HEK293 (cell line): Measurements from ENCODE around the gene HINFP.

Experiments used
- CTCF ChIA-PET: fragments of 350-600 bp; formaldehyde crosslinking; extraction: SDS; loops from one replicate; lab custom pipeline; 2021; ENCODE audit warnings: antibody characterized with exemption; lab: Yijun Ruan, JAX
- POLR2A ChIA-PET: fragments of 300-600 bp; formaldehyde crosslinking; extraction: SDS; loops from one replicate; lab custom pipeline; 2020; ENCODE audit warnings: antibody characterized with exemption, inconsistent platforms; lab: Yijun Ruan, JAX
- H3K27ac ChIP-seq: fragments of 200-500 bp; sonication (Bioruptor generic); 2 replicates; pipeline ENCODE4 v1.5.1; 2014; ENCODE audit warnings: low read depth, low read length, control low read depth, inconsistent platforms; ENCODE audit errors: extremely low read depth
- H3K36me3 ChIP-seq, 2 experiments: fragments of 200-500 bp in 1 of 2; sonication (Bioruptor generic) in 1 of 2; 1 replicate in 1 of 2; 2 replicates in 1 of 2; pipeline ENCODE4 v1.5.1; 2014 to 2017; ENCODE audit warnings: inconsistent platforms in 2 of 2, low read length in 2 of 2; ENCODE audit not compliant: control insufficient read depth in 2 of 2, insufficient read depth in 1 of 2
- H3K4me1 ChIP-seq: fragments of 200-500 bp; sonication (Bioruptor generic); 2 replicates; pipeline ENCODE4 v1.5.1; 2014; ENCODE audit warnings: mild to moderate bottlenecking, low read length, inconsistent platforms; ENCODE audit not compliant: control insufficient read depth, insufficient read depth
- H3K4me3 ChIP-seq: 2 replicates; pipeline ENCODE4 v1.5.1; 2011; ENCODE audit warnings: low read depth, mild to moderate bottlenecking, control low read depth, low read length, moderate library complexity
- H3K9me3 ChIP-seq: fragments of 200-500 bp; sonication (Bioruptor generic); 2 replicates; pipeline ENCODE4 v1.5.1; 2014; ENCODE audit warnings: low read depth, low read length, inconsistent platforms; ENCODE audit not compliant: control insufficient read depth, insufficient read depth
- GLI2 ChIP-seq: fragments of 450-650 bp; formaldehyde crosslinking; IDR thresholded peaks from 2 replicates; pipeline ENCODE4; 2017; ENCODE audit warnings: missing biosample characterization, missing genetic modification characterization, low read depth, borderline replicate concordance
- GLIS2 ChIP-seq: fragments of 450-650 bp; formaldehyde crosslinking; IDR thresholded peaks from 2 replicates; pipeline ENCODE4 v1.5.1; 2016; ENCODE audit warnings: missing biosample characterization, missing genetic modification characterization
- HOXD13 ChIP-seq: sonication (generic); formaldehyde crosslinking; IDR thresholded peaks from 2 replicates; pipeline ENCODE4 v1.8.0; 2022; ENCODE audit warnings: missing genetic modification reagents, borderline replicate concordance
- ZBTB17 ChIP-seq: fragments of 450-650 bp; formaldehyde crosslinking; IDR thresholded peaks from 2 replicates; pipeline ENCODE4 v1.5.1; 2016; ENCODE audit warnings: missing biosample characterization, missing genetic modification characterization
- ZEB2 ChIP-seq: fragments of 450-650 bp; formaldehyde crosslinking; IDR thresholded peaks from 2 replicates; pipeline ENCODE4 v1.5.1; 2016; ENCODE audit warnings: missing biosample characterization, missing genetic modification characterization
- ZNF146 ChIP-seq: fragments of 450-650 bp; formaldehyde crosslinking; IDR thresholded peaks from 2 replicates; pipeline ENCODE4 v1.5.1; 2016; ENCODE audit warnings: missing biosample characterization, missing genetic modification characterization
- ZNF394 ChIP-seq: fragments of 450-650 bp; formaldehyde crosslinking; IDR thresholded peaks from 2 replicates; pipeline ENCODE4 v1.5.1; 2016; ENCODE audit warnings: missing biosample characterization, missing genetic modification characterization, mild to moderate bottlenecking, moderate library complexity, borderline replicate concordance
- ZNF426 ChIP-seq: fragments of 450-650 bp; formaldehyde crosslinking; IDR thresholded peaks from 2 replicates; pipeline ENCODE4 v1.5.1; 2017; ENCODE audit warnings: missing biosample characterization, missing genetic modification characterization, mild to moderate bottlenecking, inconsistent platforms, moderate library complexity
- ZNF561 ChIP-seq: fragments of 450-650 bp; IDR thresholded peaks from 2 replicates; pipeline ENCODE4 v1.5.1; 2018; ENCODE audit warnings: missing biosample characterization, missing genetic modification characterization, borderline replicate concordance
- ZNF629 ChIP-seq: fragments of 450-650 bp; formaldehyde crosslinking; IDR thresholded peaks from 2 replicates; pipeline ENCODE4 v1.5.1; 2017; ENCODE audit warnings: missing biosample characterization, missing genetic modification characterization
- ZNF785 ChIP-seq: fragments of 450-650 bp; formaldehyde crosslinking; IDR thresholded peaks from 2 replicates; pipeline ENCODE4 v1.5.1; 2016; ENCODE audit warnings: missing biosample characterization, missing genetic modification characterization
- TF ChIP-seq, protein P1 (sequence below): fragments of 450-650 bp; formaldehyde crosslinking; IDR thresholded peaks from 2 replicates; pipeline ENCODE4 v1.5.1; 2017; ENCODE audit warnings: missing biosample characterization, missing genetic modification characterization
- TF ChIP-seq, protein P2 (sequence below): fragments of 450-650 bp; formaldehyde crosslinking; IDR thresholded peaks from 2 replicates; pipeline ENCODE4 v1.5.1; 2017; ENCODE audit warnings: missing biosample characterization, missing genetic modification characterization
- TF ChIP-seq, protein P3 (sequence below): fragments of 450-650 bp; formaldehyde crosslinking; conservative IDR thresholded peaks from 2 replicates; pipeline ENCODE4 v1.5.1; 2016; ENCODE audit warnings: low read depth, missing biosample characterization, missing genetic modification characterization
- TF ChIP-seq, protein P4 (sequence below): fragments of 450-650 bp; formaldehyde crosslinking; IDR thresholded peaks from 2 replicates; pipeline ENCODE4 v1.5.1; 2016; ENCODE audit warnings: missing biosample characterization, missing genetic modification characterization
- TF ChIP-seq, protein P5 (sequence below): fragments of 450-650 bp; formaldehyde crosslinking; IDR thresholded peaks from 2 replicates; pipeline ENCODE4 v1.5.1; 2016; ENCODE audit warnings: missing biosample characterization, missing genetic modification characterization

HINFP gene

DNA sequence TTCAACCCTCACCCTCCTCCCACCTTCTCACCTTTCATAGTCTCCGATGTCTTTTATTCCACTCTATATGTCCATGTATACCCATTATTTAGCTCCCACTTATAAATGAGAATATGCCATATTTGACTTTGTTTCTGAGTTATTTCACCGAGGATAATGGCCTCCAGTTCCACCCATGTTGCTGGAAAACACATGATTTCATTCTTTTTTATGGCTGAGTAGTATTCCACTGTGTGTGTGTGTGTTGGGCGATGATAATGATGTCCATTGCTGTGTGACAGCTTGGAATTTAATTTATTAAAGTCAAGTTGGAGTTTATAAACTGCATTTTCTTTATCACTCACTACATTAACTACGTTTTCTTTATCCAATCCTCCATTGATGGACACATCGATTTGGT lies 3.2 kb upstream of the HINFP start:
- TF ChIP-seq ZNF785 (tag by site-specific recombination) = no peak
- TF ChIP-seq ZNF146 (tag by site-specific recombination) = peak; percentile 95
- H3K27ac ChIP-seq = no peak overlapping the region
- H3K9me3 ChIP-seq = no peaks in the 10 kb centered on the region
- H3K4me1 ChIP-seq = peaks cover 4% of the 10 kb centered on the region; the same call in 1 of the 2 replicates
- H3K36me3 ChIP-seq = peaks cover 0 to 40% of the 10 kb centered on the region in 2 experiments; a peak in 1 of 3 replicates
- CTCF ChIA-PET = interaction anchor here (1.0 kb wide), 1 partner anchor 78 kb away, joined by 3 read pairs; no protein-coding TSS in a partner anchor
- POLR2A ChIA-PET = interaction anchor here (1.0 kb wide), 1 partner anchor 23 kb away, joined by 4 read pairs; a partner anchor contains a TSS
- no peak overlapping the region for H3K4me3 ChIP-seq

DNA sequence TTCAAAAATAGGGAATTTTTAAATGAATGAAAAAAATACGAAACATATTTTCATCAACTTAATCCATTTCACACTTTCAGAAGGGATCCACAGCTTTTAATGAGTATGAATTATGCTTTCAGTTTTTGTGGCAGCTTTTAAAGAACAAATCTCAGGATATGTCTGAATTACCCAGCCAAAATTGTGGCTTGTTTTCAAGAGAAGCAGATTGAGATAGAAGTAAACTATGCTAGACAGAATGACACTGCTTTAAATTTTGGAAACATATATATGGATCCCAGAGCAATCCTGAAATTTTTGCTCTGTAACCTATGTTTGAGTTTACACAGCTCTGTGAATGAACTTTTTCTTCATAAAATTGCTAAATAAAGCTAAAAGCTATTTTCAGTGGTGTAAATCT lies 2.4 kb upstream of the HINFP start:
- no peak for TF ChIP-seq ZNF561 (tag by site-specific recombination)
- peaks cover 4% of the 10 kb centered on the region; the same call in 1 of the 2 replicates for H3K4me1 ChIP-seq
- peaks cover 0 to 38% of the 10 kb centered on the region in 2 experiments; a peak in 1 of 3 replicates for H3K36me3 ChIP-seq
- H3K27ac ChIP-seq = no peak overlapping the region
- CTCF ChIA-PET = interaction anchor here (0.6 to 1.0 kb wide), 2 partner anchors 78 to 187 kb away, joined by 3 to 7 read pairs; no protein-coding TSS in a partner anchor
- H3K4me3 ChIP-seq = no peak overlapping the region
- POLR2A ChIA-PET = interaction anchor here (1.0 kb wide), 1 partner anchor 24 kb away, joined by 4 read pairs; a partner anchor contains a TSS
- no peaks in the 10 kb centered on the region for H3K9me3 ChIP-seq

DNA sequence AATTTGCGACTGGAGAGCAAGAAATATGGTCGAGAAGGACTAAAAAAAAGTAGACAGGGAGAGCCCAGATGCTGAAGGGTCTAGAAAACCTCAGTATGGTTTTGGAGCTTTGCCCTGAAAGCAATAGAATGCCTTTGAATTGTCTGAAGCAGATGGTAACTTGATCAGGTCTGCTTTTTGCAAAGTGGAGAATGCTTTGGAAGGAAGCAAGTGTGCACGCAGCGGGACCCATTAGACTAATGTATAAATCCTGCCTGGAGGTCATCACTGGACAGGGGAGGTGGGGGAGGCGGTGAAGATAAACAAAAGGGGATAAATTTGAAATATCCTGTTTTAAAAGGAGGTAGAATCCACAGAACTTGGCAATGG lies 757 bp upstream of the HINFP start:
- H3K36me3 ChIP-seq = peaks cover 3 to 30% of the 10 kb centered on the region in 2 experiments; a peak in 2 of 3 replicates
- ChIA-PET CTCF (interaction anchor here (0.9 to 1.5 kb wide), 2 partner anchors 14 to 21 kb away, joined by 3 read pairs; no protein-coding TSS in a partner anchor), POLR2A (interaction anchor here (1.6 to 3.6 kb wide), 5 partner anchors 12 to 48 kb away, joined by 5 to 51 read pairs (median 22); partner anchors contain the start of genes C2CD2L, DPAGT1 and NLRX1)
- H3K4me3 ChIP-seq = peak overlapping the region; percentile 32
- peak overlapping the region; percentile 20; the same call in 1 of the 2 replicates for H3K27ac ChIP-seq
- peaks cover 4% of the 10 kb centered on the region; the same call in 1 of the 2 replicates for H3K4me1 ChIP-seq
- H3K9me3 ChIP-seq = no peaks in the 10 kb centered on the region
- TF ChIP-seq, protein P1, sequence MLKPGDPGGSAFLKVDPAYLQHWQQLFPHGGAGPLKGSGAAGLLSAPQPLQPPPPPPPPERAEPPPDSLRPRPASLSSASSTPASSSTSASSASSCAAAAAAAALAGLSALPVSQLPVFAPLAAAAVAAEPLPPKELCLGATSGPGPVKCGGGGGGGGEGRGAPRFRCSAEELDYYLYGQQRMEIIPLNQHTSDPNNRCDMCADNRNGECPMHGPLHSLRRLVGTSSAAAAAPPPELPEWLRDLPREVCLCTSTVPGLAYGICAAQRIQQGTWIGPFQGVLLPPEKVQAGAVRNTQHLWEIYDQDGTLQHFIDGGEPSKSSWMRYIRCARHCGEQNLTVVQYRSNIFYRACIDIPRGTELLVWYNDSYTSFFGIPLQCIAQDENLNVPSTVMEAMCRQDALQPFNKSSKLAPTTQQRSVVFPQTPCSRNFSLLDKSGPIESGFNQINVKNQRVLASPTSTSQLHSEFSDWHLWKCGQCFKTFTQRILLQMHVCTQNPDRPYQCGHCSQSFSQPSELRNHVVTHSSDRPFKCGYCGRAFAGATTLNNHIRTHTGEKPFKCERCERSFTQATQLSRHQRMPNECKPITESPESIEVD (tag by site-specific recombination) = peak; percentile 54
- TF ChIP-seq ZNF426 (no peak), GLI2 (tag by site-specific recombination) (peak; percentile 21; the same call in 1 of the 2 replicates), HOXD13 (CRISPR knock-in tag) (no peak), ZNF394 (tag by site-specific recombination) (no peak), GLIS2 (tag by site-specific recombination) (no peak), ZBTB17 (peak; percentile 60; the same call in 1 of the 2 replicates), ZEB2 (no peak), ZNF629 (peak; percentile 40; the same call in 1 of the 2 replicates)
- TF ChIP-seq, protein P2, sequence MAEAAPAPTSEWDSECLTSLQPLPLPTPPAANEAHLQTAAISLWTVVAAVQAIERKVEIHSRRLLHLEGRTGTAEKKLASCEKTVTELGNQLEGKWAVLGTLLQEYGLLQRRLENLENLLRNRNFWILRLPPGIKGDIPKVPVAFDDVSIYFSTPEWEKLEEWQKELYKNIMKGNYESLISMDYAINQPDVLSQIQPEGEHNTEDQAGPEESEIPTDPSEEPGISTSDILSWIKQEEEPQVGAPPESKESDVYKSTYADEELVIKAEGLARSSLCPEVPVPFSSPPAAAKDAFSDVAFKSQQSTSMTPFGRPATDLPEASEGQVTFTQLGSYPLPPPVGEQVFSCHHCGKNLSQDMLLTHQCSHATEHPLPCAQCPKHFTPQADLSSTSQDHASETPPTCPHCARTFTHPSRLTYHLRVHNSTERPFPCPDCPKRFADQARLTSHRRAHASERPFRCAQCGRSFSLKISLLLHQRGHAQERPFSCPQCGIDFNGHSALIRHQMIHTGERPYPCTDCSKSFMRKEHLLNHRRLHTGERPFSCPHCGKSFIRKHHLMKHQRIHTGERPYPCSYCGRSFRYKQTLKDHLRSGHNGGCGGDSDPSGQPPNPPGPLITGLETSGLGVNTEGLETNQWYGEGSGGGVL (tag by site-specific recombination) = 0 out of 2 replicates have a peak, but pooled peaks have one; percentile 14
- TF ChIP-seq, protein P3, sequence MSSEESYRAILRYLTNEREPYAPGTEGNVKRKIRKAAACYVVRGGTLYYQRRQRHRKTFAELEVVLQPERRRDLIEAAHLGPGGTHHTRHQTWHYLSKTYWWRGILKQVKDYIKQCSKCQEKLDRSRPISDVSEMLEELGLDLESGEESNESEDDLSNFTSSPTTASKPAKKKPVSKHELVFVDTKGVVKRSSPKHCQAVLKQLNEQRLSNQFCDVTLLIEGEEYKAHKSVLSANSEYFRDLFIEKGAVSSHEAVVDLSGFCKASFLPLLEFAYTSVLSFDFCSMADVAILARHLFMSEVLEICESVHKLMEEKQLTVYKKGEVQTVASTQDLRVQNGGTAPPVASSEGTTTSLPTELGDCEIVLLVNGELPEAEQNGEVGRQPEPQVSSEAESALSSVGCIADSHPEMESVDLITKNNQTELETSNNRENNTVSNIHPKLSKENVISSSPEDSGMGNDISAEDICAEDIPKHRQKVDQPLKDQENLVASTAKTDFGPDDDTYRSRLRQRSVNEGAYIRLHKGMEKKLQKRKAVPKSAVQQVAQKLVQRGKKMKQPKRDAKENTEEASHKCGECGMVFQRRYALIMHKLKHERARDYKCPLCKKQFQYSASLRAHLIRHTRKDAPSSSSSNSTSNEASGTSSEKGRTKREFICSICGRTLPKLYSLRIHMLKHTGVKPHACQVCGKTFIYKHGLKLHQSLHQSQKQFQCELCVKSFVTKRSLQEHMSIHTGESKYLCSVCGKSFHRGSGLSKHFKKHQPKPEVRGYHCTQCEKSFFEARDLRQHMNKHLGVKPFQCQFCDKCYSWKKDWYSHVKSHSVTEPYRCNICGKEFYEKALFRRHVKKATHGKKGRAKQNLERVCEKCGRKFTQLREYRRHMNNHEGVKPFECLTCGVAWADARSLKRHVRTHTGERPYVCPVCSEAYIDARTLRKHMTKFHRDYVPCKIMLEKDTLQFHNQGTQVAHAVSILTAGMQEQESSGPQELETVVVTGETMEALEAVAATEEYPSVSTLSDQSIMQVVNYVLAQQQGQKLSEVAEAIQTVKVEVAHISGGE (tag by site-specific recombination) = no peak; the same call in 1 of the 2 replicates
- TF ChIP-seq, protein P4, sequence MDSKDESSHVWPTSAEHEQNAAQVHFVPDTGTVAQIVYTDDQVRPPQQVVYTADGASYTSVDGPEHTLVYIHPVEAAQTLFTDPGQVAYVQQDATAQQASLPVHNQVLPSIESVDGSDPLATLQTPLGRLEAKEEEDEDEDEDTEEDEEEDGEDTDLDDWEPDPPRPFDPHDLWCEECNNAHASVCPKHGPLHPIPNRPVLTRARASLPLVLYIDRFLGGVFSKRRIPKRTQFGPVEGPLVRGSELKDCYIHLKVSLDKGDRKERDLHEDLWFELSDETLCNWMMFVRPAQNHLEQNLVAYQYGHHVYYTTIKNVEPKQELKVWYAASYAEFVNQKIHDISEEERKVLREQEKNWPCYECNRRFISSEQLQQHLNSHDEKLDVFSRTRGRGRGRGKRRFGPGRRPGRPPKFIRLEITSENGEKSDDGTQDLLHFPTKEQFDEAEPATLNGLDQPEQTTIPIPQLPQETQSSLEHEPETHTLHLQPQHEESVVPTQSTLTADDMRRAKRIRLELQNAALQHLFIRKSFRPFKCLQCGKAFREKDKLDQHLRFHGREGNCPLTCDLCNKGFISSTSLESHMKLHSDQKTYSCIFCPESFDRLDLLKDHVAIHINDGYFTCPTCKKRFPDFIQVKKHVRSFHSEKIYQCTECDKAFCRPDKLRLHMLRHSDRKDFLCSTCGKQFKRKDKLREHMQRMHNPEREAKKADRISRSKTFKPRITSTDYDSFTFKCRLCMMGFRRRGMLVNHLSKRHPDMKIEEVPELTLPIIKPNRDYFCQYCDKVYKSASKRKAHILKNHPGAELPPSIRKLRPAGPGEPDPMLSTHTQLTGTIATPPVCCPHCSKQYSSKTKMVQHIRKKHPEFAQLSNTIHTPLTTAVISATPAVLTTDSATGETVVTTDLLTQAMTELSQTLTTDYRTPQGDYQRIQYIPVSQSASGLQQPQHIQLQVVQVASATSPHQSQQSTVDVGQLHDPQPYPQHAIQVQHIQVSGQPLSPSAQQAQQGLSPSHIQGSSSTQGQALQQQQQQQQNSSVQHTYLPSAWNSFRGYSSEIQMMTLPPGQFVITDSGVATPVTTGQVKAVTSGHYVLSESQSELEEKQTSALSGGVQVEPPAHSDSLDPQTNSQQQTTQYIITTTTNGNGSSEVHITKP = peak; percentile 56; the same call in 1 of the 2 replicates
- TF ChIP-seq, protein P5, sequence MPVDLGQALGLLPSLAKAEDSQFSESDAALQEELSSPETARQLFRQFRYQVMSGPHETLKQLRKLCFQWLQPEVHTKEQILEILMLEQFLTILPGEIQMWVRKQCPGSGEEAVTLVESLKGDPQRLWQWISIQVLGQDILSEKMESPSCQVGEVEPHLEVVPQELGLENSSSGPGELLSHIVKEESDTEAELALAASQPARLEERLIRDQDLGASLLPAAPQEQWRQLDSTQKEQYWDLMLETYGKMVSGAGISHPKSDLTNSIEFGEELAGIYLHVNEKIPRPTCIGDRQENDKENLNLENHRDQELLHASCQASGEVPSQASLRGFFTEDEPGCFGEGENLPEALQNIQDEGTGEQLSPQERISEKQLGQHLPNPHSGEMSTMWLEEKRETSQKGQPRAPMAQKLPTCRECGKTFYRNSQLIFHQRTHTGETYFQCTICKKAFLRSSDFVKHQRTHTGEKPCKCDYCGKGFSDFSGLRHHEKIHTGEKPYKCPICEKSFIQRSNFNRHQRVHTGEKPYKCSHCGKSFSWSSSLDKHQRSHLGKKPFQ (tag by site-specific recombination) = peak; percentile 52; the same call in 1 of the 2 replicates
